Keratinocyte (primary cell): Measurements from ENCODE around the gene PTPDC1. TPM values are rescaled to one million over a fixed set of nuclear protein-coding genes. Genes with fewer than 3 reads are reported as not detected.

Experiments used
- DNase-seq: peaks from one replicate; pipeline ENCODE4 v3.0.0-alpha.2; 2011; ENCODE audit warnings: low read depth, missing footprints, low spot score
- FAIRE-seq: peaks from 2 replicates; lab custom pipeline; 2011; peaks lifted over from hg19 to GRCh38; lab: Jason Lieb, UNC
- H2AFZ ChIP-seq: 2 replicates; pipeline ENCODE4 v1.6.0; 2012; ENCODE audit warnings: low read length, control low read depth, inconsistent platforms; ENCODE audit not compliant: control insufficient read depth
- H3K27ac ChIP-seq: 2 replicates; pipeline ENCODE4 v1.5.1; 2011; ENCODE audit warnings: low read length; ENCODE audit not compliant: control insufficient read depth, insufficient read depth
- H3K27me3 ChIP-seq: 3 replicates; pipeline ENCODE4 v1.6.0; 2011; ENCODE audit warnings: low read length; ENCODE audit not compliant: control insufficient read depth, insufficient read depth; ENCODE audit errors: extremely low read depth
- H3K36me3 ChIP-seq, 2 experiments: 2 replicates in 1 of 2; 3 replicates in 1 of 2; pipeline ENCODE4 v1.5.1; 2011; ENCODE audit warnings: low read length in 2 of 2, mild to moderate bottlenecking in 1 of 2; ENCODE audit not compliant: control insufficient read depth in 2 of 2, insufficient read depth in 2 of 2; ENCODE audit errors: extremely low read depth in 1 of 2
- H3K4me1 ChIP-seq: 3 replicates; pipeline ENCODE4 v1.5.1; 2011; ENCODE audit warnings: low read length; ENCODE audit not compliant: control insufficient read depth, insufficient read depth; ENCODE audit errors: extremely low read depth
- H3K4me2 ChIP-seq: 3 replicates; pipeline ENCODE4 v1.6.0; 2011; ENCODE audit warnings: low read depth, low read length; ENCODE audit not compliant: control insufficient read depth, insufficient read depth; ENCODE audit errors: extremely low read depth
- H3K4me3 ChIP-seq, 3 experiments: fragments of 200-600 bp in 1 of 3; sonication (generic) in 1 of 3; 2 replicates in 2 of 3; 3 replicates in 1 of 3; pipeline ENCODE4 v1.5.1; 2011 to 2016; ENCODE audit warnings: low read length in 3 of 3, mild to moderate bottlenecking in 3 of 3, control low read depth in 2 of 3, inconsistent platforms in 1 of 3, low read depth in 1 of 3, mixed read lengths in 1 of 3, mixed run types in 1 of 3, moderate library complexity in 1 of 3; ENCODE audit not compliant: control insufficient read depth in 2 of 3, insufficient read depth in 2 of 3; ENCODE audit errors: extremely low read depth in 1 of 3
- H3K79me2 ChIP-seq: 2 replicates; pipeline ENCODE4 v1.6.0; 2012; ENCODE audit warnings: low read length; ENCODE audit not compliant: control insufficient read depth, insufficient read depth
- H3K9ac ChIP-seq: 3 replicates; pipeline ENCODE4 v1.6.0; 2011; ENCODE audit warnings: low read length; ENCODE audit not compliant: control insufficient read depth, insufficient read depth; ENCODE audit errors: extremely low read depth
- H3K9me1 ChIP-seq: 3 replicates; pipeline ENCODE4 v1.6.0; 2011; ENCODE audit warnings: low read length; ENCODE audit not compliant: control insufficient read depth, insufficient read depth; ENCODE audit errors: extremely low read depth
- H3K9me3 ChIP-seq: 2 replicates; pipeline ENCODE4 v1.5.1; 2012; ENCODE audit warnings: low read depth, low read length; ENCODE audit not compliant: control insufficient read depth
- H4K20me1 ChIP-seq: 3 replicates; pipeline ENCODE4 v1.6.0; 2011; ENCODE audit warnings: low read length; ENCODE audit not compliant: control insufficient read depth, insufficient read depth; ENCODE audit errors: extremely low read depth
- EZH2 ChIP-seq: IDR thresholded peaks from one replicate; pipeline ENCODE4 v1.6.1; 2012; ENCODE audit warnings: inconsistent platforms, mild to moderate bottlenecking, low read length, moderate library complexity
- dilution Hi-C: fragments of 300-500 bp; cut with MboI; formaldehyde crosslinking; loops from one replicate; pipeline ENCODE4 v1.7.0; 2020; ENCODE audit warnings: low sequenced_read_pairs; ENCODE audit not compliant: extremely low pct_ligation_motif_present
- polyA plus RNA-seq, 5 experiments: library from polyadenylated mRNA; depleted of rRNA in 3 of 5; stranded (reverse) in 3 of 5; stranded (forward) in 1 of 5; unstranded in 1 of 5; fragments of >200 nt; gene quantifications; 1 replicate in 1 of 5; 2 replicates in 3 of 5; 3 replicates in 1 of 5; pipeline versions ENCODE4 v1.2.1 to v1.2.3, GENCODE V29; 2011 to 2012; ENCODE audit warnings: missing spikeins in 2 of 5, low read depth in 1 of 5, low replicate concordance in 1 of 5
- TF ChIP-seq, protein P1 (sequence below), 3 experiments: IDR thresholded peaks in 1 of 3; conservative IDR thresholded peaks in 1 of 3; optimal IDR thresholded peaks in 1 of 3; 2 replicates in 2 of 3; 3 replicates in 1 of 3; pipeline versions ENCODE3 to v1.5.1; 2011; ENCODE audit warnings: low read length in 3 of 3, mild to moderate bottlenecking in 3 of 3, moderate library complexity in 2 of 3, control low read depth in 1 of 3, inconsistent platforms in 1 of 3; ENCODE audit not compliant: insufficient read depth in 2 of 3; ENCODE audit errors: extremely low read depth in 1 of 3

The PTPDC1 gene
- polyA plus RNA-seq, 1 donor (not counting 4 experiments of a cell fraction or from before 2014, with no cell fraction given) = 8.2 TPM

DNA sequence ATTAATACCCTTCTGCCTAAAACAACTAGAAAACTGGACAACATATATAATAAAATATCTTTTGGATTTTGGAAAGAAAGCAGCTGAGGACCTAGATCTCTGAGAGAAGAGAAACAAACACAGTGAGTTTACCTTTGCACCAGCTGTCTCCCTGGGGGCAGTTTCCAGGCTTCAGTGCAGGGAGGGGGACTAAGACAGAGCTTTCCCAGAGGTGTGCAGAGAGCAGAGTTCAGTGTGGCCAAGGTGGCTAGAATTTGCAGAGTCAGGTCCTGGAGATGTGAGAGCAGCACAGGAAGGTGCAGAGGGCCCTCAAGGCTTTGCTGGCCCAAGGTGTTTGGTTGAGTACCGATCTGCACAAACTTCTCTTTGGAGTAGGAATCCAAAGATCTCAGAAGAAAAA, 26.3 kb upstream of the PTPDC1 start:
- H3K9me3 ChIP-seq = no peaks in the 10 kb centered on the region
- DNase-seq (no peak), FAIRE-seq (no peak)
- no peak overlapping the region for H3K9ac ChIP-seq
- no peak overlapping the region for H3K4me3 ChIP-seq
- no peaks in the 10 kb centered on the region for H4K20me1 ChIP-seq
- H3K27me3 ChIP-seq = no peaks in the 10 kb centered on the region
- no peaks in the 10 kb centered on the region for H3K79me2 ChIP-seq
- no peak overlapping the region for H2AFZ ChIP-seq
- H3K36me3 ChIP-seq = no peaks in the 10 kb centered on the region
- H3K27ac ChIP-seq = no peak overlapping the region
- TF ChIP-seq EZH2 = no peak
- TF ChIP-seq, protein P1, sequence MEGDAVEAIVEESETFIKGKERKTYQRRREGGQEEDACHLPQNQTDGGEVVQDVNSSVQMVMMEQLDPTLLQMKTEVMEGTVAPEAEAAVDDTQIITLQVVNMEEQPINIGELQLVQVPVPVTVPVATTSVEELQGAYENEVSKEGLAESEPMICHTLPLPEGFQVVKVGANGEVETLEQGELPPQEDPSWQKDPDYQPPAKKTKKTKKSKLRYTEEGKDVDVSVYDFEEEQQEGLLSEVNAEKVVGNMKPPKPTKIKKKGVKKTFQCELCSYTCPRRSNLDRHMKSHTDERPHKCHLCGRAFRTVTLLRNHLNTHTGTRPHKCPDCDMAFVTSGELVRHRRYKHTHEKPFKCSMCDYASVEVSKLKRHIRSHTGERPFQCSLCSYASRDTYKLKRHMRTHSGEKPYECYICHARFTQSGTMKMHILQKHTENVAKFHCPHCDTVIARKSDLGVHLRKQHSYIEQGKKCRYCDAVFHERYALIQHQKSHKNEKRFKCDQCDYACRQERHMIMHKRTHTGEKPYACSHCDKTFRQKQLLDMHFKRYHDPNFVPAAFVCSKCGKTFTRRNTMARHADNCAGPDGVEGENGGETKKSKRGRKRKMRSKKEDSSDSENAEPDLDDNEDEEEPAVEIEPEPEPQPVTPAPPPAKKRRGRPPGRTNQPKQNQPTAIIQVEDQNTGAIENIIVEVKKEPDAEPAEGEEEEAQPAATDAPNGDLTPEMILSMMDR (optimal IDR thresholded peaks at IDR 0.05 in 1 of 3, IDR thresholded peaks at IDR 0.05 in 1 of 3, conservative IDR thresholded peaks at IDR 0.05 in 1 of 3; ENCODE audit: extremely low read depth in 1 of 3, insufficient read depth in 2 of 3, low read length in 3 of 3) = no peak
- H3K4me1 ChIP-seq = peaks cover 5% of the 10 kb centered on the region
- dilution Hi-C loops = no loop called here
- no peaks in the 10 kb centered on the region for H3K9me1 ChIP-seq
- H3K4me2 ChIP-seq = no peak overlapping the region

DNA sequence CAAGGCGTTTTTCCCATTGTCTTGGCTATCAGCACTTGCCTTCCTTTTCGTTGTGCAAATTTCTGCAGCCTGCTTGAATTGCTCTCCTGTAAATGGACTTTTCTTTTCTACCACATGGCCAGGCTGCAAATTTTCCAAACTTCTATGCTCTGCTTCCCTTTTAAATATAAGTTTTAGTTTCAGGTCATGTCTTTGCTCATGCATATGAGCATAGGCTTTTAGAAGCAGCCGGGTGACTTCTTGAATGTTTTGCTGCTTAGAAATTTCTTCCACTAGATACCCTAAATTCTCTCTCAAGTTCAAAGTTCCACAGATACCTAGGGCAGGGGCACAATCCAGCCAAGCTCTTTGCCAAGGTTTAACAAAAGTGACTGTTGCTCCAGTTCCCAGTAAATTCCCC, 22.4 kb upstream of the PTPDC1 start:
- Histone ChIP-seq H2AFZ (no peak overlapping the region), H3K9ac (no peak overlapping the region), H3K4me2 (no peak overlapping the region), H3K27ac (no peak overlapping the region), H3K27me3 (no peaks in the 10 kb centered on the region), H3K9me3 (no peaks in the 10 kb centered on the region), H3K36me3 (no peaks in the 10 kb centered on the region), H3K4me1 (no peaks in the 10 kb centered on the region), H3K4me3 (no peak overlapping the region), H3K9me1 (no peaks in the 10 kb centered on the region), H3K79me2 (no peaks in the 10 kb centered on the region), H4K20me1 (no peaks in the 10 kb centered on the region)
- dilution Hi-C loops = no loop called here
- no peak for TF ChIP-seq EZH2
- TF ChIP-seq, protein P1 (optimal IDR thresholded peaks at IDR 0.05 in 1 of 3, IDR thresholded peaks at IDR 0.05 in 1 of 3, conservative IDR thresholded peaks at IDR 0.05 in 1 of 3; ENCODE audit: extremely low read depth in 1 of 3, insufficient read depth in 2 of 3, low read length in 3 of 3) = no peak
- DNase-seq (no peak), FAIRE-seq (no peak)
